ENCODE results near the gene PNLIPRP2.

- no peak for TF ChIP-seq CTCF (IDR thresholded peaks at IDR 0.05)
- TF ChIP-seq POLR2A (IDR thresholded peaks at IDR 0.05): no peak
Measured at GRCh38 chr10:116667484-116667883, 46.7 kb downstream of the PNLIPRP2 start.

Measured in body of pancreas (tissue), 4 donors.